Superior temporal gyrus (tissue), 1 donor: Measurements from ENCODE around the gene SMPX.
"Not testable (repeated sequence)": the region's sequence is repeated elsewhere in the genome, so short reads cannot be mapped to it uniquely, and the experiment has no call there.

Experiments used
- DNase-seq: peaks from one replicate; pipeline ENCODE4 v3.0.0-alpha.2; 2016; ENCODE audit errors: extremely low spot score

The SMPX gene

DNA sequence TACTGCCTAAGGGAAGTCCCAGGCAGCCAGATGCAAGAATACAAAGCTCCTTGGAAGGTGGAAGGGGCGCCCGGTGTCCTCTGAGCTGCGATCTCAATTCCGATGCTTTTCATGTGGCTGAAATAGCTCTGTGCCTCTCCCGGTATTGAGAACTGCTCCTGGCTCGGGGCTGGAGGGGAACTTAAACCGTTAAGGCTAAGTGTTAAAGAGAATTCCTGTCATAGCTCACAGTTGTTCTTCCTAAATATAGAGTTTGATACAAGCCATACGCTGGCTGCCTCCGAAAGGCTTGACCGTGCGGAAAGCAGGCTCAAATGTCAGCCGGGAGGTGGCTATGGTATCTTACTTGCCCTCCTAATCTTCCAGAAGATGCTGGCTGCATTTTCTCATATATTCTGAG lies at the start of gene SMPX:
TSS of gene SMPX (minus strand) at position 157 of the 400 bp plus-strand sequence. CDS start 3,826 bp downstream, outside the sequence.
- DNase-seq: no peak

DNA sequence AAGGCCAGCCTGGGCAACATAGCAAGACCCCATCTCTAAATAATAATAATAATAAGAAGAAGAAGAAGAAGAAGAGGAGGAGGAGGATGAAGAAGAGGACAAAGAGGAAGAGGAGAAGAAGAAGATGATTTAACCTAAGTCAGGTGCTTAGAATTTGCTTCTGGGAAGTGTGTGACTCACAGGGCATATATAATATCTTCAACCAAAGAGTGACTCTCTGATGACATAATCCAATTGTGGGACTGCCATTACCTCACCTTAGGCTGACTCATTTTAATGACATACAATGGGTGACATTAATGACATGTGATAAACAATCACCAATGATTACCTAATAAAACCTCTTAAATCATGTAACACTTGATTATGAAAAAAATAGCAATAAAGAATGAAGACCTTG lies 48.8 kb upstream of the SMPX start:
- DNase-seq: no peak

DNA sequence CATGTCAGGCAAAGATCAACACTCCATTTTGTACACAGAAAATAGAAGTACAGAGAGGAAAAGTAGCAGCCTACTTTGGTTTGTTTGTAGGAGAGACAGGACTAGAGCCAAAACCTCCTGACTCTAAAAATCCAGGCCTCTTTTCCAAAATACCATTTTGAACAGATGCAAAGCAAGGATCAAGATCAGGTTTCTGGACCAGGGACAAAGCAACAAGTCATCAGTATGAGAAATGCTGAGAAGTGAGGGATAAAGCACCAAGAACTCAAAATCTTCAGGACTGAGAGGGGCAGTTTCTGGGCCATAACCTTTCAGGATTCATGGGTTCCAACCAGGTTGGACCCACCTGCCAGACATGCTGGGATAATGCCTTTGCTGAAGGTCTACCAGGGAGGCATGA lies 44.9 kb upstream of the SMPX start:
- DNase-seq: no peak

DNA sequence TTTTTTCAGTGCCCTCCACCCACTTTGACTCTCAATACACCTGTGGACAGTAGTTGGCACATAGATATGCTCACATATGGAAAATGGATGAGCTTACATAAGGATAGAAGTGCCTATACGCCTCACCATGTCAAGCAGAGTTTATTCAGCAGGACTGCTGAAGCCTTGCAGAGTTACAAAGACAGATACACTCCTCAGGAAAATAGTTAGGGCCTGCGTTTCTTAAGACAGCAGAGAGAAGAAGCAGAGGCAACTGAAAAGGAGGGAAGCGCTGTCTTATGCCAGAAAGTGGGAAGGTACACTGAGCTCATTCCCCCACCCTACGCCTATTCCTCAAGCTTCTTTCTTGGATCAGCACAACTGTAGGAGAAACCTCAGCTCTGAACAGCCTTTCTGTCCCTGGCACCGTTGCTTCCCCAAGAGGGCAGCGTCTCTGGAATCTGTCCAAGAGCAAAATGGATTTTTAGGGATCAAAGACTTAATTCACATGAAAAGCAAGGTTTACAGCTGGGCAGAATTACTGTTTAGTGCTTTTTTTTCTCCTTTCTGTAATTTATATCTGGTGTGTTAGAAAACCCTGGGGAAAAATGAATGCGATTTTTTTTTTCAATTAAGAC lies 44.2 kb upstream of the SMPX start:
- DNase-seq: no peak

DNA sequence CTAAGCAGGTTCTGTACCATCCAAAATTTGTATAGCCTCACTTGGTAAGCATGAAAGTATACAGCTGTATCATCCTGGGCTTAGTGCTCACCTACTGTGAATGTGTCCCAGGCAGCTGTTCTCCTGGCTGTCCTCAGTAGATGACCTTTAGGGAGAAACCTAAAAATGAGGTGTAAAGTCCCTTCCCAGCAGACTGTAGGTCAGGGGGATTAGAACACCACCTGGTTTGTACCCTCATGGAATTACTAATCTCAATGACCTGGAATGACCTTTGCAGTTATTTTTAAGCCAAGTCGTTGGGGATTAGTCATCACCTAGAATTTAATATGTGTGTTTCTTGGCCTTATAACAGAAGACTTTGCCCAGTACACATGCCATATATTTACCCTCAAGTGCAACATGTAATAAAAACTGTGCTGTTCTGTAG lies 42.4 kb upstream of the SMPX start:
- no peak for DNase-seq

DNA sequence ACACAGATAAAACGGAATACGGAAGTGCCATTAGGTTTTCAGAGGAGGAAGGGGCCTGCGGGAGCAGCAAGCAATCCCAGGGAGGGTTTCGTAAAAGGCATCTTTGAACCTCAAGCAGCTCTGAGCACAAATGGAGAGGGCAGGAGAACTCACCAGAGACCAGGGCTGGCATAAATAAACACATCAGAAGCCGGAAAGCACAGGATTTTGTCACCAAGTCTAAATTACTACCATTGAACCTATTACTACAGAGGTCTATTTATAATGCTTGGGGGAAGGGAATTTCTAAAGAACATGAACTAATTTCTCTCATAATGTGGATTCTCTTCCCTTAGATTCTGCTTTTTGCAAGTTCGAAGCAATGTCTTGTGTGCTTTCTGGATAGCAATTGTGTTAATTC lies 41.9 kb upstream of the SMPX start:
- DNase-seq: no peak

DNA sequence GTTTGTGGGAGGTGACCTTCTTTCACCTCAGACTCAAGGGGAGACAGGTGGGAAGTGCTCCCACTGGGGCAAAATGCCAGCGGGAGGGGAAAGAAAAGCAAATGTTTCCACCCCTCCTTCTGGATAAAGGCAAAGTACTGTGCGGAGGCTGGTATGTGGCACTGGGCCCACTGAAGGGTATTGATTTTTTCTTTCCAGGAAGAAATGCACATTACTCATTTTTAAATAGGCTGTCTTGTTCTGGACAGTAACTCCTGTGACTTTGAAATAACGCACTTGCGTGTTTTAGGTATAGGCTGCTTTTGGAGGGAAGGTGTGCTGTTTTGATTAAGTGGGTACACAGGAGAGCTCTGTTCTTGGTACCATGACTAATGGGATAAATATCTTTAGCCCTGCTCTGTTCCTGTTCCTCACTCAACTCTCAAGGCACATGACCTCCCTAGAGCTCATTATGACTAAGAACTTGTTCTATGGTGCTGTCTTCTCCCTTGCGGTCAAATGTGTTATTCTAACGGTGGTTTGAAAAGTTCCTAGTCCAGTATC lies 40.8 kb upstream of the SMPX start:
- no peak for DNase-seq

DNA sequence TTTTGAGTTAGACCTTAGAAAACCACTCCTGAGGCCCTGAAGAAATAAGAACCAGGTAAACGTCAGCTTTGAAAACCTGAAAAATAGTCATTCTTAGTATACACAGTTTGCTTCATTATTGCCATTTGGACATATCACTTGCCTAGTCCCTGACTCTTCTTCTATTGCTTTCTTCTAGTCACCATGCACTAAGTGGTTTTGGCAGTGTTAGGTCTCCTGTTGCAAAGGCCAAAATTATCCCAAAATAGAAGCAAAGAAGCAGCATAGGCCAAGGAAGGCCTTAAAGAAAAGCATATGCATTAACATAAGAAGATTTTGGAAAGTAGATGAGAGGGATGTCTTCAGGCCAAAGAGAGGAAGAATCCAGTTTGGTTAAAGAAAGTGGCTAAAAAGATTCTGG lies 24.1 kb upstream of the SMPX start:
- no peak for DNase-seq

DNA sequence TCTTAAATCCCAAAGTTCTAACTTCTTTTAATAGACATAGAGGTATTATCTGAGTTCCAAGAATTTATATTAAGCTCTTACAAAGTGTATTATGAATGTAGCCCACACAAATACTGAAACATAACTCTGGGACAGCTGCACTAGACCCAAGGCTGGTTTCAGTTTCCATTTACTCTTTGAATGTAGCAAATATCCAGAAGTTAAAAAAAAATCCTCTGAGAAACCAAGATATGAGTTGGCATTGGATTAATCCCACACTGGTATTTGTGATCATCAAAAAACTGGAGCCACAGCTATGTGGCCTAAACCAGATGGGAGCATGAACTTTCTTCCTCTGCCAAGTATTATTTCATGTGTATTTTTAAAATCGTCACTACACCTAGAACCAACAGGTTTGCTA lies 23.6 kb upstream of the SMPX start:
- DNase-seq: no peak

DNA sequence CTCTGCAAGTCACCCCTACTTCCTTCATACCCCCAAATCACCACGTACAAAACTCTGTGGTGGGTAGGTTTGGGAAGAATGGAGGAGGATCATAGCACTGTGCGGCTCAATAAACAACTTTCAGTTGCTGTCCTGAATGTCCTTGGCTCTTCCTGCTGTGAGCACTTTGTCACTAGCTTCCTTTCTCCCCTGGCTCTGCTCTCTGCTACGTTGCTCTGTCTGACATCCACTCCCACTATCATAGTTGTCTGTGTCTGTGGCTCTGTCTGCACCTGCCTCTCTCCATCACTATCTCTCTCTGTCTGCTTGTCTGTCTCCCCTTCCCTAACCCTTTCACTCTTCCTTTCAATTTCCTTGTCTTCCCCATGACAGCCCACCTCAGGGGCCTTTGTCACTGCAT lies 21.2 kb upstream of the SMPX start:
- DNase-seq: no peak

DNA sequence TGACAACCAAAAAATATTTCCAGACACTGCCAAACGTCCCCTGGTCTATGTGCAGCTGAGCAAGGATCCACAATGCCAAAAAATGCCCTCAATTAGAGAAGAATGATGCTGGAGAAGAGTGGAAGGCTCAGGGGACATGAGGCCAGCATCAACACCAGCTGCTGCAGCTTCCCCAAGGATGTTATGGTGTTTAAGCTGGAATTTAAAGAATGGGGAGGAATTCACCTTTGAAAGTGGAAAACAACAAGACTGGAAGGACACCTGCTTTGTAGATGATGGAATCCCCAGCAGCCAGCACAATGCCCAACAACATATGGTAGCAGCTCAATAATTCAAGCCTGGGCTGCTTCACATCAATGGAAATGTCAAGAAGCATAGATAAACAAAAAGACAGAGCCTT lies 20.3 kb upstream of the SMPX start:
- DNase-seq: no peak

DNA sequence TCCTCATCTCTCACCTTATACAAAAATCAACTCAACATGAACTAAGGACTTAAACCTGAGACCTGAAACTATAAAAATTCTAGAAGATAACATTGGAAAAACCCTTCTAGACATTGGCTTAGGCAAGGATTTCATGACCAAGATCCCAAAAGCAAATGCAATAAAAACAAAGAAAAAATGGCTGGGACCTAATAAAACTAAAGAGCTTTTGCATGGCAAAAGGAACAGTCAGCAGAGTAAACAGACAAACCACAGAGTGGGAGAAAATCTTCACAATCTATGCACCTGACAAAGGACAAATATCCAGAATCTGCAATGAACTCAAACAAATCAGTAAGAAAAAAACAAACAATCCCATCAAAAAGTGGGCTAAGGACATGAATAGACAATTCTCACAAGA lies 17.2 kb upstream of the SMPX start:
- not testable (repeated sequence) for DNase-seq

DNA sequence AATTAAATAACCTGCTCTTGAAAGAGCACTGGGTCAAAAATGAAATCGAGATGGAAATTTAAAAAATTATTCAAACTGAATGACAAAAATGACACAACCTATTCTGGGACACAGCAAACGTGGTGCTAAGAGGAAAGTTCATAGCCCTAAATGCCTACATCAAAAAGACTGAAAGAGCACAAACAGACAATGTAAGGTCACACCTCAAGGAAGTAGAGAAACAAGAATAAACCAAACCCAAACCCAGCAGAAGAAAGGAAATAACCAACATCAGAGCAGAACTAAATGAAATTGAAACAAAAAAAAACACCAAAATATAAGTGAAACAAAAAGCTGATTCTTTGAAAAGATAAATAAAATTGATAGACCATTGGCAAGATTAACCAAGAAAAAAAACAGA lies 15.1 kb upstream of the SMPX start:
- DNase-seq: not testable (repeated sequence)

DNA sequence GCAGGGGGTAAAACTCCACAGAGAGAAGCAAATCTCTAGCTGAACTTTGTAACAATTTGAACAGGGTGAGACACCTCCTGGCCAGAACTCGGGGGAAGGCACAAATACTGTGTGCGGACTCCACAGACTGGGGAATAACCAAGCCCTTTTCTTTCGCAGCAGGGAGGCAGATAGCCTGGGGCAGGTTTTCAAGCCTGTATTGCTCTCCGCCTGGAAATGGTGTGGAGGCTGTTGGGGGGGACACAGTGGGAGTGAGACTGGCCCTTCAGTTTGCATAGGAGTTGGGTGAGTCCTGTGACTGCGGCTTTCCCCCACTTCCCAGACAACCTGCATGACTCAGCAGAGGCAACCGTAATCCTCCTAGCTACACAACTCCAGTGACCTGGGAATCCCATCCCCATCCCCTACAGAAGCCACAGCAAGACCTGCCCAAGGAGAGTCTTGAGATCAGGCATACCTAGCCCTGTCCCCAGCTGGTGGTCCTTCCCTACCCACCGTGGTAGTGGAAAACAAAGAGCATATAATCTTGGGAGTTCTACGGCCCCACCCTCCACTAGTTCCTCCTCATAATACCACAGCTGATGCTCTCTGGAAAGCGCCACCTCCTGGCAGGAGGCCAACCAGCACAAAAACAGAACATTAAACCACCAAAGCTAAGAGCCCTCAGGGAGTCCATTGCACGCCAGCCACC lies 12.9 kb upstream of the SMPX start:
- DNase-seq: no peak

DNA sequence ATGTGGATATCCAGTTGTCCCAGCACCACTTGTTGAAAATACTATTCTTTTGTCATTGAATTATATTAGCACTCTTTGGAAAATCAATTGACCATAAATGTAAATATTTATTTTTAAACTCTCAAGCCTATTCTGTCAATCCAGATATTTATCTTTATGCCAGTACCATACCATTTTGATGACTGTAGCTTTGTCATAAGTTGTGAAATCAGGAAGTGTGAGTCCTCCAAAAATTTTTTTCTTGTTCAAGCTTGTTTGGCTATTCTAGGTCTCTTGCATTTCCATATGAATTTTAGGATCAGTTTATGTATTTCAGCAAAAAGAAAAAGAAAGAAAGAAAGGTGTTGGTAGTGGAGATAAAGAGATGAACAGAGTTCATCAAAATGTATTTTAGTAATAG lies 8.2 kb upstream of the SMPX start:
- DNase-seq: no peak

DNA sequence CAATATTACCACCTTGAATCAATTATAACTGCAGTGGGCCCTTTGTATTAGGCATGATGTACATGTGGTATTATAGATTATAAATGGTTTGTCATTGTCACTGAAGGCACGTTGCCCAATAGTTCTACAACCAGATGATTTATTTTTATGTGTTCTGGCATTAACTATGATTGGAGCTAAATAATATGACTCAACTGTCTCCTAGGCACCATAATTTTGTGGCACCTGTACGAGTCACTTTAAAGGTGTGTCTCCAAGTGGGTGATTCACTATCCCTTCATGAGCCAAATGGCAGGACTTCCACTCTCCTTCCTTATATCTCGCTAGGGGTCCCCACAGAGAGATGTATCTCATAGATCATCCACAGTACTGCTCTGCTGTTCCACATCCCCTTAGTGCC lies 6.1 kb upstream of the SMPX start:
- DNase-seq: no peak

DNA sequence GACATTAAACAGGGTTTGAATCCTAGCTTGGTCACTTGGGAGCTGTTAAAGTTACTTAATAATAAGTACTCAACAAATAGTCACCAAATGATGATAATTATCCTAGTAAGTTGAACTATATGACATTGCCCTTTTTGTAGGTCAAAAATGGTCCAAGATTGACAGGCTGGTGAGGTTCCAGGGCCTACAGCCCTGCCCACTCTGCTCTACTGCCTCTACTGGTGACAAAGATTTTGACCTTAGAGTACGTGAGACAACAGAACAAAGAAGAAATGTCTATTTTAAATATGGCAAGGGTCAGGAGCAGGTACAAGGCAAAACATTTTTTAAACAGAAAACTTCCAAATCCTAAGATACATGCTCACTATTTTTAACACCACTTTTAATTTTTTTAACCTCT lies 572 bp upstream of the SMPX start:
- DNase-seq: no peak

DNA sequence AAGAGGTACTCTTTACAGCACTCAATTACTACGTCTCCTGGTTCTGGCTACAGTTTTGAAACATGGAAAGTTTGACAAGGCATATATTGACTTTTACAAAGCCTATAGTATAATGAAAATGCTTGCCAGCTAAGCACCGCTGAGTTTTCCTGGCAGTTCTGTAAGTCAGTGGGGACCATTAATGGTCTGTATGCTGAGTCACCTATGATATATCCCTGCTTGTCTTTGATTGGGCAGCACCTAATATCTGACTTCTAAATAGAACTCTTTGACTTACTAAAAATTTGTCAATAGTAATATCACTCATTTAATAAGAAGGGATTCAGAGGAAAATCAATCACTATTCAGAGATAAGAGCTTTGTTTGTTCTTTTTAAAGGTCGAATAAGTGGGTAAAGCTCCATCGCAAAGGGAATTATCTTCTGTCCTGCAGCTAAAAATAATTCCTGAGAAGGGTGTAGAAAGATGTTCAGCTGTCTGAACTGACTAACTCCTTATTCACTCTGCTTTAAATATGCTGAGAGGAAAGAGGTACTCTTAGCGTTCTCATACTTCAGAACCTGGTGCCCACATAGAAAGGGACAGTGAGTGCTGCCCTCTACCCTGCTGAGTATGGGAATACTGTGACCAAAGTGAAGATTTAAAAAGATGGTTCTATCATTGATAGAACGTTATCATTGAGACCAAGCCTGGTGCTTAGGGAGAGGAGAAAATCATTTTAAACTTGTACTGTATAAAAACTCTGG lies 959 bp downstream of the SMPX start:
- DNase-seq: no peak

DNA sequence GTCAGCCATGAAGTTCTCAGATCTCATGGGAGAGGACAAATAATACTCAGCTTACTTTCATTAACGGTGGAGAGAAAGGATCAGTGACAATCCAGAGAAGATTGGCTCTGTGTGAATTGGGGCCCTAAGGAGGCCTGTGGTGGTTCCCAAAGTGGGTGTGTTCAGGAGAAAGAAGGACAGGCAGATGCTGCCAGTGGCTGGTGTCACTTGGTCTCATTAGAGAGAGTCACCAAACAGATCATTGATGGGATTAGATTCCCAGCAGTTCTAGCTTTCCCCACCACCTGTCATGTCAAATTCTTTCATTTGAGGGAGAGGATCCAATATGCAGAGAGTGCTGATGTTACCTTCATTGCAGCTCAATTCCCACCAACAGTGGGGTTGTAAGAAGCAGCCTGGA lies 8.0 kb downstream of the SMPX start:
- no peak for DNase-seq

DNA sequence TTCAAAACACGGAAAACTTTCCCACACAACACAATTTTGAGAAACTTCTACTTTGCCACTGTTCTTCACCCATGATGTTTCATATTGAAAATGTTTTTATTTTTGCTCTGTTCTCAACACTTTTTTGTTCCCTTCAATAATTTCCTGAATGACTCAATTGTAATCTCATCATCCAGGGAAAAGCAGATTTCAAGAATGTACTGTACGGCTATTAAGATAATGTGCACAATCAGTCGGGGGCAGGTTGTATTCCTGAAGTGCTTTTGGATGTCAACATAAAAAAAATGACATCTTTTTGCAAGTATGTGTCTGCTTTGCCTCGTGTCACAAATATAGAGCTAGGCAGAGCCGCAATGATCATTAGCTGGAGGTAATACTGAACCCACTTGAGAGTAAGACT lies 9.7 kb downstream of the SMPX start:
- no peak for DNase-seq

DNA sequence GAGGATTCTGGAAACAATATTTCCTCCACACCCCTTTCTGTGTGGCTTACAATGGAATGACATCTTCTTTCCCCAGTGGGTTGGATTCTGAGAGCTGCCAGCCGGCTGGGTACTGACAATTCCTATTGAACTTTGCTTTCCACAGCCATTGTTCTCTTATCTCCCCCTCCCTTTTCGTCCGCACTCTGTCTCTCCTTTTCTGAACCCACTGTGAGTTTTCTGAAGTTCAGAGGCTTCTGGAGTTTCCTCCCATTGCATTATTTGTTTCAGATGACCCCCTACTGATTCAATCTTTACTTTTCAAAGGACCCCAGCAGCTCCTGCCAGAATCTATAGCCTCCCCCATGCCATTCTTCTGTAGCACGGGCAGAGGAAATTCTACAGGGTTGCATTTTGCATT lies 10.4 kb downstream of the SMPX start:
- peak; percentile 71 for DNase-seq

DNA sequence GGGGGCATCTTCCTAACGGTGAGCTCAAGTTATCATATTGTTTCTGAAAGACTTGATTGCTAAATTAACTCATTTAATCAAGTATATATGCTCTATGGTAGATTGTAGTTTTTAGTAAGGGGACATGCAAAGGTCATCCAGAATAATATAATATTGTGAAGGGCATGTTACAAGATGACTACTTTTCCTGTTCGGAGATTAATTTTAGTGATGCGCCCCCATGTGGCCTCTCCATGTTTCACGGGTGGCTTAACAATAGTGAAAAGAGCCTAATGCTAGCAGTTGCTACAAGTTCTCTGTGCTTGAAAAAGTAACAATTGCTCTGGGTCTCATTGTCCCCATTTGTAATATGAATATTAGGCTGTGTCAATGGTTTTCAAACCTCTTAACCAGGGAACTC lies 12.2 kb downstream of the SMPX start:
- DNase-seq: peak; percentile 62

DNA sequence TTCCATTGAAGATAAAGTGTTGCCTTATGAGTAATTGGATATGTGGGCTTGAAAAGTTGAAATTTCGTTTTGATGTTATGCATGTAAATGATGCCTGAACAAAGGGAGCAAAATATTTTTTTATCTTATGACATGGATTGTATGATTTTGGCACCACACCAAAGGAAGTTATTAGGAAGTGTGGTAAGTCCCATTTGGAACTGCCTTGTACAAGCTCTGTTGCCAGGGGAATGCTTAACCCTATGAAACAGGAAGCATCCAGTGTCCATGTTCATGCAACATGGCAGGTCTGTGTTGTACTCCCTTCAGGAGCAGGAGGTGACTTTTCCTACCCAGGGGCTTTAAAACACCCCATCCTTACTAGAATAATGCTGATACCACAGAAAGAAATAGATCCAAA lies 13.2 kb downstream of the SMPX start:
- DNase-seq: no peak
